GM12872 (cell line): ENCODE measurements around the gene PDE7B.

Source experiments
- TF ChIP-seq, protein P1 (sequence below): IDR thresholded peaks from 3 replicates; pipeline ENCODE4 v1.5.1; 2011; ENCODE audit warnings: low read depth, mild to moderate bottlenecking, low read length, moderate library complexity; ENCODE audit not compliant: insufficient read depth

The PDE7B gene

DNA sequence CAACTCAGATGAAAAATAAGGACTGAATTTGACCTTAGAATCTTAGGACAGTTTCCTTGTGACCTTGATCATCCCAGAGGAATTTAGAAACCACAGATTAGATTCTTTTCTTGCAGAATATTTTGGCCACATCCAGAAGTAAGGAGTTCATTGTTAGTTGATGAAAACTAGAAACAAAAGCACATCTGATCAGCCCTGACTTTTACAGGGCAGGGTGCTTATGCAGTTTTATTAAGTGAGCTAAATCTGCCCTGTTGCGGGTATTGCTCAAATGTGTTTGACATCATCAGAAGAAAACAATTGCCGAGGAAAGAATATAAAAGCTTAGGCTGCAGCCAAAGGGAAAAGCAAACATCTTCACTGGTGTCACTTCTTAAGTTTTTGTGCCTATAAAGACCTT lies 297.8 kb downstream of the PDE7B start:
- TF ChIP-seq, protein P1, sequence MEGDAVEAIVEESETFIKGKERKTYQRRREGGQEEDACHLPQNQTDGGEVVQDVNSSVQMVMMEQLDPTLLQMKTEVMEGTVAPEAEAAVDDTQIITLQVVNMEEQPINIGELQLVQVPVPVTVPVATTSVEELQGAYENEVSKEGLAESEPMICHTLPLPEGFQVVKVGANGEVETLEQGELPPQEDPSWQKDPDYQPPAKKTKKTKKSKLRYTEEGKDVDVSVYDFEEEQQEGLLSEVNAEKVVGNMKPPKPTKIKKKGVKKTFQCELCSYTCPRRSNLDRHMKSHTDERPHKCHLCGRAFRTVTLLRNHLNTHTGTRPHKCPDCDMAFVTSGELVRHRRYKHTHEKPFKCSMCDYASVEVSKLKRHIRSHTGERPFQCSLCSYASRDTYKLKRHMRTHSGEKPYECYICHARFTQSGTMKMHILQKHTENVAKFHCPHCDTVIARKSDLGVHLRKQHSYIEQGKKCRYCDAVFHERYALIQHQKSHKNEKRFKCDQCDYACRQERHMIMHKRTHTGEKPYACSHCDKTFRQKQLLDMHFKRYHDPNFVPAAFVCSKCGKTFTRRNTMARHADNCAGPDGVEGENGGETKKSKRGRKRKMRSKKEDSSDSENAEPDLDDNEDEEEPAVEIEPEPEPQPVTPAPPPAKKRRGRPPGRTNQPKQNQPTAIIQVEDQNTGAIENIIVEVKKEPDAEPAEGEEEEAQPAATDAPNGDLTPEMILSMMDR, result no peak

DNA sequence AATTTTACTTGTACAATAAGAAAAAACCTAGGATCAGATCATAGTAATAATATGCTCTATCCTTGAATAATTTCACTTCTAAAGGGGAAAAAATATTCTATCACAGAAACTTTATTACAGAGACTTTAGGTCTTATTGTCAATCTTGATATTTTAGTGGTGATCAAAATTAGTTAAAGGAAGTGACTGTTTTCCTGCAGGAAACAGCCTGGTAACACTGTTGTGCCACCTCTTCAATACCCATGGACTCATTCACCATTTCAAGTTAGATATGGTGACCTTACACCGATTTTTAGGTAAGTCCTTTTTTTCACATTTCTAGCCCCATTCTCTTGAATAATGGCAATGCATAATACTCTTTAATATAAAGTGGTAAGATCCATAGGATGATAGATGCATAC lies 299.5 kb downstream of the PDE7B start:
- TF ChIP-seq, protein P1, result no peak

DNA sequence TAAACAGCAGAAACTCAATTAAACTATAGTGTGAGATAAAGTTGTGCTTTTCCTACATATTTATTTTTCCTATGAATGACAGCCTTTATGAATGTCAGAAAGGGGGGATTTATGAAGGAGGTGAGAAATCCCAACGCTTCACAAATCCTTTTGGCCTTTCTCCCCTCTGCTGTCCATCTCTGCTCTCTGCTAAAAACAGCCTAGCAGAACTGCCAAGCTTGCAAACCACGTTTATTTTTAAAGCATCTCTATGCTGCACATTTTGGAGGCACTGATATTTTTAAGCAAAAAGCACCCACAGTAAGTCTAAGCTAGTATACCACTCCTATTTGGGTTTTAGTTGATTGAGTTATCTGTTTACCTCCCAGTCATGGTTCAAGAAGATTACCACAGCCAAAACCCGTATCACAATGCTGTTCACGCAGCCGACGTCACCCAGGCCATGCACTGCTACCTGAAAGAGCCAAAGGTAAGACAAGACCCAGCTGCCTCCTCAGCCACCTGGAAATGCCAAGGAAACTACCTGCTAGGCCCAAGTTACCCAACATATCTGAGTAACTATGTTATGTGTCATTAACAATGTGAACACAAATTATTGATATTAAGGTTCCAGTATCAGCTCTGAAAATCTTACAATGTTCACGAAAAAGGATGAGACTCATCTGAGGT lies 302.3 kb downstream of the PDE7B start:
- TF ChIP-seq, protein P1, result no peak

DNA sequence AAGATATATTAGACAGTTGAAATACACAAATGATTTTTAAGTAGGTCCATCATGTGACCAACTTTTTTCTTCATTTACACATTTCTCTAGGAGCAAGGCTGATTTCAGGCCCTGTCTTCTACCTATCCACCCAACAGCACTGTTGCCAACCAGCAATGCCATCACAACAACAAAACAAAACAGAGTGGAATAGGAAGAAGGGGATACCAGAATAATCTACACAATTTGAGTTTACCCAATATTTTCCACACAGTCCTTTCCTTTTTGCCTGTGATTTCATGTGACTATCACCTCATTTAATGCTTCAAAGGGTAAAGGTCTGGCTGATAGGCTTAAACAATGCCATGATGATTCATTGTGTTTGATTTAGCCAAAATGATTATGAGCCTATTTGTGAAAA lies 303.7 kb downstream of the PDE7B start:
- TF ChIP-seq, protein P1, result no peak

DNA sequence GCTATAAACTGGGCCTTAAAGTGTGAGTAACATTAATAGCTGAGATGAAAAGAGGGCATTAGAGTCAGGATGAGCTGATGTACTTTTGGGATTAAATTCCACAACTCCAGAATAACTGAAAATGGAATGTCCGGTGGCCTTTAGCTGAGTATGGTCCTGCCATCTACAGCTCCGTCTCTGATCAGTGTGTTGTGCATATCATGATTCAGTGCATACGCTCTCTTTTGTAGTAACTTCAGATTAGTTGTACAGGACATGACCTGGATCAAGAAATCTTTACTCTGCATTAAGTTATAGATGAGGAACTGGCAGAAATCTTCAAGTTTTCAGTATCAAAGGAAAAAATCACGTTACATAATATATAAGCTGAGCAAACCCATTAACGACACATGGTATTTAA lies 306.2 kb downstream of the PDE7B start:
- TF ChIP-seq, protein P1, result no peak

DNA sequence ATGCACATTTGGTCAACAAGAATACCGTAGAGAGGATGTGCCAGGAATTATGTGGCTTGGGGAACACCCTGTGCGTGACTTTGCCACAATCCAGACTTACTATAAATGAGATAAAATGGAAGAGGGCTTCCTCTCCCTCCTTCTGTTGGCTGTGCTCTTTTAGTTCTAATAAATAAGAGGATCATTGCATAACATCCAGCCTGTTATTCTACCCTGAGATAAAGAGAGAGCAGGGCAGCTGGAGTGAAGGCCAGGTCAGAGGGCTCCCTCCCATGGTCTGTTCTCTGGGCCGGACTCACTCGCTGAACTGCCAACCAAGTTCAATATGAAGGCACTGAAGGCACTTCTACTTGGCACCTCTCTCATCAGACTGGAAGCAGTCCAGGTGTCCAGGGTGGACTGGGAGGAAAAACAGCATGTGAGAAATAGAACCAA lies 306.9 kb downstream of the PDE7B start:
- TF ChIP-seq, protein P1, result no peak

DNA sequence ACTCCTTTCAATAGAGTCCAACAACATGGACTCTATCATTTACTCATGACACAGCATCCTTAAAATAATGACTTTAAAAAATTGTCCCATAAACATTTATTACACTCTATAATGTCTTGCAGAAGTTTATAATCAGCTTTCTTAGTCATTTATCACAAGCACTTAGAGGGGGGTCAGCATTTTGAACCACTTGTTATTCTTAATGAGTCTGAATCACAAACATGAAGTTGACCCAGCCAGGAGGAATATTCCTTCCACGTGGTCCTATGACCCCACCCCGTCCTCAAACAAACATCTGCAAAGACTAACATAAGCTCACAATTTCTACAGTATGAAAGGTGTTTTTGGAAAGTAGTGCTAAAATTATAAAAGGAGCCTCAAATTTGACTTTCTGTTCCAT lies 307.5 kb downstream of the PDE7B start:
- TF ChIP-seq, protein P1, result no peak
